GM19193 (cell line): ENCODE measurements around the gene MOK.

Experiments
- POLR2A ChIP-seq: IDR thresholded peaks from 4 replicates; pipeline ENCODE4 v1.6.1; 2011; ENCODE audit not compliant: insufficient read depth, insufficient read length; ENCODE audit errors: extremely low read depth

MOK gene

DNA sequence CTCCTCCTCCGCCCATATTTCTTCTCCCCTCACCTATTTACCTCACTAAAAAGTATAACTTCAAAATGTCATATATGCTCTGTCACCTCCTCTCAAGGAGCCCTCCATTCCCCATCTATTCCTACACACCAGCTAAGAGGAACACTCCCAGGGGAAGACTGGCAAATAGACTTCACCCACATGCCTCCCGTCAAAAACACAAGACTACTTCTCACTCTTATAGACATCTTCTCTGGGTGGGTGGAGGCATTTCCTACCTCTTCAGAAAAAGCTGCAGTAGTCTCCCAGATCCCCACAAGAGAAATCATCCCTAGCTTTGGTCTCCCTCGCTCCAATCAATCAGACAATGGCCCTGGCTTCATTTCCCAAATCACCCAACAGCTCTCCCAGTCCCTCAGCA lies 66.2 kb downstream of the MOK start:
- no peak for TF ChIP-seq POLR2A

DNA sequence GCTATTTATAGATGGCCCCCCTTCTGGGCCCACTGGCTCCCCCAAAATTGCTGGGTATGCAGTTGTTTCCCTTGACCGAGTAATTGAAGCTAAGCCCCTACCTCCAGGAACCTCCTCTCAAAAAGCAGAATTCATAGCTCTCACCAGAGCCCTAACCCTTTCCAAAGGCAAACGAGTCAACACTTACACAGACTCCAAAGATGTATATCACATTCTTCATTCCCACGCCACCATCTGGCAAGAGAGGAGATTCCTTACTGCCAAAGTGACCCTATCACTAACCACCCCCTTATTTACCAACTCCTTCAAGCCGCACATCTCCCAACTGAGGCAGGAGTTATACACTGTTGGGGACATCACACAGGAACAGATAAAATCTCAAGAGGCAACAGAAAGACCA lies 66.8 kb downstream of the MOK start:
- no peak for TF ChIP-seq POLR2A

DNA sequence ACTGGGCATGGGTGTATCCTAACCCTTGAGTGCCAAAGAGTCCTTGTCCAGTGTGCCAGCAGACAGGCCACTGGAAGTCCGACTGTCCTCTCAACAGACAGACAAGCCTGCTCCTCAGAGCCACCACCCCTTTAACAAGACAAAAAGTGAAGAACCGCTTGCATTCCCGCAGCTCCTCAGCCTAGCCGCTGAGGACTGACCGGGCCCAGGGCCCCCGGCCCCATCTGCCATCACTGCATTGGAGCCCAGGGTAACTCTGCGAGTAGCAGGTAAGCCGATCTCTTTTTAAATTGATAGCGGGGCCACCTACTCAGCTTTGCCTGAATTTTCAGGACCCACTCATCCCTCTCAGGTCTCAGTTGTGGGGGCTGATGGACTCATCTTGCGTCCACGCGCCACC lies 68.9 kb downstream of the MOK start:
- TF ChIP-seq POLR2A, result no peak

DNA sequence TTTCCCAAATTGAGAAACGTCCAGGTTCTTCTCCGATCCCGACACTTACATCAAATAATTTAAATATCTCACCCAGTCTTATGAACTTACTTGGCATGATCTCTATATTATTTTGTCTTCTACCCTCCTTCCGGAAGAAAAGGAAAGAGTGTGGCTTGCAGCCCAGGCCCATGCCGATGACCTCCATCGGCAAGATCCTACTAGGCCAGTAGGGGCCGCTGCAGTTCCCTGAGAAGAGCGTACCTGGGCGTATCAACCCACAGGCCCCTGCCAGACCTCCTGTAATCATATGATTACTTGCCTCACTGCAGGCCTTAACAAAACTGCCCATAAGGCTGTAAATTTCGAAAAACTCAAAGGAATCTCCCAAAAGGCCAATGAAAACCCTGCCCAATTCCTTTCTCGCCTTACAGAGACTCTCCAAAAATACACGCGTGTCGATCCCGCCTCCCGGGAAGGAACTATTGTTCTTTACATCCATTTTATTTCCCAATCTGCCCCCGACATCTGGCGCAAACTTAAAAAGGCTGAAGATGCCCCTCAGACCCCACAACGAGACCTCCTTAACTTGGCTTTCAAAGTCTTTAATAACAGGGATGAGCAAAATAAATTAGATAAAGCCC lies 69.6 kb downstream of the MOK start:
- no peak for TF ChIP-seq POLR2A

DNA sequence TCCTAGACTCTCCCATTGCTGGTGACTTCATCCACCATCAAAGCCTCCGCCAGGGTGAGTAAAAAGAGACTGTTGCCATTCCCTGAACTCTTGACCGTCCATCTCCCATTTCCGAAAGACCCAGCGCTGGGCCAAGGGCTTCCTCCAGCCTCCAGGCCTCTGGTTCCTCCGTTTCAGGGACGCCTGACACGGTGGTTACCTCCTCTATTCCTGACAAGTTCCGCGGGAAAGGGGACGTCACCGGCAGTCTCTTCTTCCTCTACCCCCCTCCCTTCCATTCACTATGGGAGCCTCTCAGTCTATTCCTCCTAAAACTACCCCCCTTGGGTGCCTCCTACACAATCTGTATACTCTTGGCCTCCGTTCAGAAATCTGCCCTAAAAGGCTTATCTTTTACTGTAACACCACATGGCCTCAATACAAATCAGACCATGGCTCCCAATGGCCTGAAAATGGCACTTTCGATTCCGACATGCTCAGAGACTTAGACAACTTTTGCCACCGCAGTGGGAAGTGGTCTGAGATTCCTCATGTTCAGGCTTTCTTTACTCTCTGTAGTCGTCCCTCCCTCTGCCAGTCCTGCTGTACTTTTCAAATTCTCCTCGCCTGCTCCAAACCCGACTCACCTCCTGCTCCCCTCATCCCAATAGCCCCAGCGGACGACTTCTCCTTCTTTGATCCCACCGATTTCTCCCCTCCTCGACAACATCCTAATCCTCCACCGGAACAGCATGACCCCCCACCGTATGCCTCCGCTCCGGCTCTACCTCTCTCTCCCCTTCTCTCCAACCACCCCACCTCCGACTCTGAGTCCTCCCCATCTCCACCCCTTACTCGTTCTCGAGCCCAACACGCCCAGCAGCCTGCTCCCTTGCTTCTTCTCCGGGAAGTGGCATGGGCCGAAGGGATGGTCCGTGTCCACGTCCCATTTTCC lies 70.4 kb downstream of the MOK start:
- TF ChIP-seq POLR2A, result no peak

DNA sequence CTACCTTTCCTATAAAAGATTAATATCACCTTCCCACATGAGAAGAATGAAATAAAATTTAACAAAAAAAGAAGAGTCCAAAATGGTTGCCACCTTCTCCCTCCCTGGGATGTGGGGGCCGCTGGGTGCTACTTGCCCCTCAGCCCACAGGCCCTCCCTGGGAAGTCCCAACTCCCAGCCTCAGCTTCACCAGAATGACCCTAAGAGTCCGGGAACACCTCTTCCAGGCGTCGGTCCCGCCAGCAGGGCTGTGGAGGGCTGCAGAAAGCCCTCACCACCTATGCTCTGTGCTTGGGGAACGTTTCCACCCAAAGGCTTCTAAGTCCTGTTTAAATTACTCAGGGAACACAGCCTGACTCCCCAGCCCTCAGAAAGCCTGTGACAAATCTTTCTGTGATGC lies 71.9 kb downstream of the MOK start:
- no peak for TF ChIP-seq POLR2A

DNA sequence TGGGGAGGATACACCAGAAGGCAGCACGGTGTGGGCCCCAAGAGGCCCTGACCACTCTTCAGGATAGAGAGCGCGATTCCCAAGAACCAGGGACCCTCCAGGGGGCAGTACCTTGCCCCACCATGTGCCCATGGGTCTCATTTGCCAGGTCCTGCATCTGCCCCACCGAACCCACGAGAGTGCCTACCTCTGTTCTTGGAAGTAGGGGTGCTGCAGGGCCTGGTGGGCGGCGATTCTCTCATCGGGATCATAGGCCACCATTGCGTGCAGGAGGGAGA lies 72.7 kb downstream of the MOK start:
- no peak for TF ChIP-seq POLR2A

DNA sequence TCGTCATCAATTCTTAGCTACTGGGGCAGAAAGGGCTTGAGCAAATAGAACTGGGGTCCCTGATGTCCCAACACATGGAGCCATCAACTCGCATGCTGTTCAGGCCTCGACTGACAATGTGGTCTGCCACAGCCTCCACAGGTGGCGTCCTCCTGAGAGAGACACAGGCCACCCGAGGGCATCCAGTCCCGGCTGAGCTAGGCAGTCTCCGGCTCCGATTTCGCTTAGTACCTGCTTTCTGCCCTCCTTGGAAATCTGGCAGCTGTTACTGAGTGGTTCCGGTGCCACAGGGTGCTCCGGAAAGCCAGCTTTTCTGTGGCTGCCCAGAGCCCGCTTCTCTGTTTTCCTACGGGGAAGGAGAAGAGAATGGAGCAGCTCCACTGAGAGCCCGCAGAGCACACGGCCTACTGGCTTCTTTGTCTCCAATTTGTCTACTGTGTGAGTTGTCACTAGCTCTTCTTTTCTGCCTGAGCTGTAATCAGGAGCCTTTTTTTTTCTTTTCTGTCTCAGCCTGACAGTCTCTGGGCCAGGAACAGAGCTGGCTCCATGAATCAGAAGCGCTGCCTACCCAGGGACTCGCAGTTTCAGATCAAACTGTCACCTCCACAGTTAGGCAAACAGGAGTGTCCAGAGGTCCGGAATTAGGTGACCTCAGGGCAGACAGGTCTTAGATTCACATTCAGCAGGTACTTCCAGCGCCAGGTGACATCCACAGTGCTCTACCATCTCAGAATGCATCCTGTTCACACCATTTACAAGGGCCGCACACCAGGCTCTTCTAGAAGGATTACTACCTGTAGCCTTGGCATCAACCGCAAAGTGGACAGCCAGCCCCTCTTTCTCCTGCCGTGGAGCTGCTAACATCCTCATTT lies 73.3 kb downstream of the MOK start:
- TF ChIP-seq POLR2A, result no peak

DNA sequence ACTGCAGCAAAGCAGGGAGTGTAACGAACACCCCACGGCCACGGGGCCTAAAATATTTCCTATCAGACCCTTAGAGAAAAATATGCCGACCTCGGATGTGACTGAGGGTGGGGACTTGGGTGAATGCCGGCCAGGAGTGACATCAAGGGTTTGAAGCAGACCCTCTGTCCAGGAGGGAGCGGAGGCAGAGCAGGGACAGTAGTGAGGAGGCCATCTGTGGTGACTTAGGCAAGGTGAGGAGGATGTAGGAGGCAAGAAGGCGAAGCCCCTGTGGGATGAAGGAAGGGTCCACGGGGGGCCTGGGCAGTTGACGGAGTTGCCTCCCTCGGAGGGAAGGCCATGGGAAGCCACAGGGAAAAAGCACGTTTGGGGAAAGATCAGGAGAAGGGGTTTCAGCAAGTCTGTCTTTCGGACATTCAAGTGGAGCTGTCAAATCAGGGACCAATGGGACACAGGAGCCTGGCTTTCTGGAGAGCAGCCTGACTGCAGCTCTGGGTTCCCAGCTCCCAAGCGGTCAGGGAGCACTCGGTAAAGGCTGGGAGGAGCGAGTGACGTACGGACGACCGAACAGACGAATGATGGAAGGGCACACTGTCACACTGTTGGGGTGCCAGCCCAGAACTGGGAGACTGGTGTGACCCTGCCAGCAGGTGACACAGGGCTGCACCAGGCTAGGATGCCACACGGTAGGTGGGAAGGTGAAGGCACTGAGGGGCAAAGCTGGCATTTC lies 74.3 kb downstream of the MOK start:
- no peak for TF ChIP-seq POLR2A

DNA sequence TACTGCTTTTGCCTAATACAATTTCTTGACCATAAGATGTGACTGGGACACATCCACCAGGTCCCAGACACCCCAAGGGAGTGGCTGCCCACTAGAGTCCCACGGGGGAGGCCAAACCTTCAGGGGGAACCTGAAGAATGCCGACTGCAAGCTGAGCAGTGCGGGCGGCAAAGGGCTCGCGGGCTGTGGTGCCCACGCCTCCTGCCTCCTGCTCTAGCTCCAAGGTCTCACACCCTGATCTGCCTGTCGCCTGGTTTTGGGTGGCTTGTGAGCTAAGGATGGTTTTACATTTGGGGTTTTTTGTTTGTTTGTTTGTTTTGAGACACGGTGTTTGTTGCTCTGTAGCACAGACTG lies 75.2 kb downstream of the MOK start:
- no peak for TF ChIP-seq POLR2A

DNA sequence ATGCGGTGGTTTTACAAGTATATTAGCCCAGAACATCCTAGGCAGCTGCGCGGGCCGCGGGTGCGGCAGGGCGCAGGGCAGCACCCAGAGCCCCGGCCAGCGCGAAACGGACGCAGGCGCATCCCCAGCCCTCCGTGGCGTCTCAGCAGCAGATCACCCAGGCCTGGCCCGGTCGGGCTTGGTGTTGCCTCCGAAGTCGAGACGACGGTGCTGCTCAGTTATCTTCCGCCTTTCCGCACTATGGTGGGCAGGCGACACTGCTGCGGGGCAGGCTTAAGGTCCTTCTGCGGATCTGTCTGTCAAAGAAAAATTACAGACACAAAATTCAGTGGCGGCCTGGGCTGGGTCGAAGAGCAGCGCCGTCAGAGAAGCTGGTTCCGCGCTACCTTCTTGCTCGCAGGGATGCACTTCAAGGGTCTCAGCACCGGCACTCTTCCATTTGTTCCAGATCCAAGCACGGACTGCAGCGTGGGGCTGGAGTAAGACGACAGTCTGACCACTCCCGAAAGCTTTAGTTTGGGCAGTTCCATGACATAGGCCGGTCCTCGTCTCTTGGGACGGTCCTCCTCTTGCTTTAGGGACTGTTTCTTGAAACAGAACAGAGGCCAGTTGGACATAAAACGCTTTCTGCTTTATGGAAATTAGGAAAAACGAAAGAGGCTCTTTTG lies 75.8 kb downstream of the MOK start:
- TF ChIP-seq POLR2A, result no peak

DNA sequence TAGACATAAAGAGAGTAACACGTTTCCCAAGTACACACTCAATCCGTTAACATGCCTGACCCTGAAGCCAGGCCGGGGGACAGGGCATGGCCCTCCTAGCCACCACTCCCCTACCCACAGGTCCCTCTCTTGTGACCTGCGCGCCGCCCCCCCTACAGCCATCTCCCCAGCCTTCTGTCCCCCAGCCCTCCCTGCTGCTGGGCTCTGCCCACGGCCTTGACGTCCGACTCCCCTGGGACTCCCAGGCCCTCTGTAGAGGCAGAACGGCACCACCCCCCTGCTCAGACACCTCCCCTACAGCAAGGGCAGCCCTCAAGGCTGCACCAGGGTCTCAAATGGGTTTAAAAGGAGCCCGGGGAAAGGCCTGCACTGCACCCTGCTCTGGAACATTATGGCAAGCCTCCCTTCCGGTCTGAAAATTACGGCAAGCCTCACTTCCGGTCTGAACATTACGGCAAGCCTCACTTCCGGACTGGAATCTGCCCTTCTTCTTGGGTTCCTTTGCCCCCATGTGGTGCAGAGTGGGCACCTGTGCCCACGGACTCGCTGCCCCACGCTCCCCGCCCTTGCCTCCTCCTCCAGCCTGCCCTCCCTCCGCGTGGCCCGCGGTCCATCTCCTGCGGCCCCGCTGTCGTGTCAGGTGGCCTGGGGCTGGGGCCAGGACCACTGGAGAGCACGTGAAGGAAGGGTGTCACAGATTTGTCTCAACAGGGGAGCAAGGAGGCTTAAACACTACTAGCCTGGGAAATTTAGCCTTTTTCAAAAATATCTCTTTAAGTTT lies 77.6 kb downstream of the MOK start:
- no peak for TF ChIP-seq POLR2A

DNA sequence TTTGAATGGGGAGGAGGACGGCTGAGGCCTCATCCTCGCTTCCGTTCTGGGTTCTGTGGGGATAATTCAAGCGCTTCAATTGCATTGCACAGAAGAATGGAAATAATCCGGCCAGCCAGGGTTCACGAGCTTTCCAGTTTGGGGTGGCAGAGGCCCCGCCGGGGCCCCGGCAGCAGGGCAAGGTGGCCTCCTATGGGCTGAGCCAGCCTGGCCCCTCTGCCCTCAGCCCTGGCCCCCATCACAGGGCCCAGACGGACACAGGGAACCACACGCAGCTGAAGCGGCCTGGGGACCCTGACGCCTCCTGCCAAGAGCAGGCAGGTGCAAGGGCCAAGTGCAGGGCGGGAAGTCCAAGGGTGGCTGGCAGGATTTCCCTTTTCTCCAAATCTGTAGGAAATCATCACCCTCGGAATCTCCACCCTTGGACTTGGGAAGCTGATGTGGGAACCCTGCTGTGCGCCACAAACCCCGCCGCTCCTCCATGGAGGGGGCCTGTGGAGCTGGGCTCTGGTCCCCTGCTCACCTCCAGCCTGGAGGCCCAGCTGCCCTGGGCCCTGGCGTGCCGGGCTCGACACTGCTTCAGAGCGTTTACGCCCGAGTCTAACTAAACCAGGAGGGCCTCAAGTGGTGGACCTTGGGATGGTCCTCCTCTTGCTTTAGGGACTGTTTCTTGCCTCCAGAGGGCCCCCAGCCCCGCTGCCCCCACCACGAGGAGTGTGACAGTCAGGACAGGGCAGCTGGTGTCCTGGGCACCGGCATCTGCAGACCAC lies 78.4 kb downstream of the MOK start:
- no peak for TF ChIP-seq POLR2A
